GM19025 (cell line): ENCODE measurements around the gene CCR6.
"Not testable (repeated sequence)": the region's sequence is repeated elsewhere in the genome, so short reads cannot be mapped to it uniquely, and the experiment has no call there.

Experiments
- ATAC-seq: cut with Tn5 transposase; IDR thresholded peaks from one replicate; pipeline ENCODE4 v1.9.1; 2021; ENCODE audit warnings: mild to moderate bottlenecking, low read depth, moderate library complexity; ENCODE audit not compliant: unreplicated experiment

CCR6 gene

GRCh38 chr6:167165858-167166471, 43.1 kb downstream of the CCR6 start:
- ATAC-seq: no peak

GRCh38 chr6:167167699-167168098, 44.8 kb downstream of the CCR6 start:
- not testable (repeated sequence) for ATAC-seq

- ATAC-seq: not testable (repeated sequence)
Observed at GRCh38 chr6:167168296-167168695, 45.4 kb downstream of the CCR6 start.

GRCh38 chr6:167169867-167170266, 47.0 kb downstream of the CCR6 start:
- not testable (repeated sequence) for ATAC-seq

- ATAC-seq: not testable (repeated sequence)
Observed at GRCh38 chr6:167171300-167171699, 48.4 kb downstream of the CCR6 start.

GRCh38 chr6:167172011-167172410, 49.1 kb downstream of the CCR6 start:
- ATAC-seq: not testable (repeated sequence)

- ATAC-seq: not testable (repeated sequence)
Observed at GRCh38 chr6:167177271-167177670, 54.4 kb downstream of the CCR6 start.

- ATAC-seq: not testable (repeated sequence)
Observed at GRCh38 chr6:167178896-167179655, 56.2 kb downstream of the CCR6 start.

GRCh38 chr6:167180086-167180485, 57.2 kb downstream of the CCR6 start:
- ATAC-seq: not testable (repeated sequence)

GRCh38 chr6:167181351-167181750, 58.5 kb downstream of the CCR6 start:
- ATAC-seq: not testable (repeated sequence)

- ATAC-seq: not testable (repeated sequence)
Observed at GRCh38 chr6:167182913-167183314, 60.0 kb downstream of the CCR6 start.

- not testable (repeated sequence) for ATAC-seq
Observed at GRCh38 chr6:167185101-167185500, 62.2 kb downstream of the CCR6 start.

- ATAC-seq: not testable (repeated sequence)
Observed at GRCh38 chr6:167187275-167187674, 64.4 kb downstream of the CCR6 start.
